ENCODE results near the gene CLDN7. TPM values are rescaled to one million over a fixed set of nuclear protein-coding genes. Genes with fewer than 3 reads are reported as not detected.

Gene CLDN7
- total RNA-seq, 2 experiments from 2014 or later: 1.5 to 1.7 TPM

GRCh38 chr17:7285679-7286078, 23.4 kb upstream of the CLDN7 start:
- no peak for TF ChIP-seq CTCF (IDR thresholded peaks at IDR 0.05)
- Mint-ChIP-seq H3K27ac (no peak overlapping the region), H3K27me3 (peaks cover 19% of the 10 kb centered on the region), H3K9me3 (no peaks in the 10 kb centered on the region), H3K4me1 (ENCODE audit: low read depth) (peaks cover 18% of the 10 kb centered on the region), H3K4me3 (no peak overlapping the region), H3K36me3 (ENCODE audit: low read depth) (no peaks in the 10 kb centered on the region)
- ATAC-seq (no peak), DNase-seq (no peak)
- intact Hi-C loops (cut with micrococcal nuclease): no loop called here
- POLR2A ChIA-PET: interaction anchor here (0.5 to 1.9 kb wide), 2 partner anchors 11 to 29 kb away, joined by 3 to 11 read pairs; partner anchors contain the start of gene GPS2
- CTCF ChIA-PET: interaction anchor here (10.3 kb wide), 1 partner anchor 12 kb away, joined by 144 read pairs; no protein-coding TSS in a partner anchor

- Mint-ChIP-seq H3K9me3 (no peaks in the 10 kb centered on the region), H3K4me1 (ENCODE audit: low read depth) (peaks cover 19% of the 10 kb centered on the region), H3K36me3 (ENCODE audit: low read depth) (no peaks in the 10 kb centered on the region), H3K4me3 (no peak overlapping the region), H3K27me3 (peaks cover 19% of the 10 kb centered on the region), H3K27ac (no peak overlapping the region)
- CTCF ChIA-PET: interaction anchor here (10.3 kb wide), 1 partner anchor 13 kb away, joined by 144 read pairs; no protein-coding TSS in a partner anchor
- ATAC-seq (no peak), DNase-seq (no peak)
- POLR2A ChIA-PET: interaction anchor here (1.3 to 1.9 kb wide), 2 partner anchors 12 to 28 kb away, joined by 5 to 11 read pairs; no protein-coding TSS in a partner anchor
- TF ChIP-seq CTCF (IDR thresholded peaks at IDR 0.05): no peak
- intact Hi-C loops (cut with micrococcal nuclease): no loop called here
These were observed 22.6 kb upstream of the CLDN7 start for GRCh38 chr17:7284911-7285310.

- no peak for TF ChIP-seq CTCF (IDR thresholded peaks at IDR 0.05)
- intact Hi-C loops (cut with micrococcal nuclease): no loop called here
- ATAC-seq: no peak
- Mint-ChIP-seq H3K27ac (no peak overlapping the region), H3K36me3 (ENCODE audit: low read depth) (no peaks in the 10 kb centered on the region), H3K4me3 (no peak overlapping the region), H3K4me1 (ENCODE audit: low read depth) (peaks cover 19% of the 10 kb centered on the region), H3K27me3 (peaks cover 19% of the 10 kb centered on the region), H3K9me3 (no peaks in the 10 kb centered on the region)
- ChIA-PET POLR2A (interaction anchor here (0.9 to 1.3 kb wide), 3 partner anchors 12 to 46 kb away, joined by 3 to 5 read pairs (median 5); no protein-coding TSS in a partner anchor), CTCF (interaction anchor here (1.0 to 10.3 kb wide), 2 partner anchors 15 to 277 kb away, joined by 3 to 144 read pairs; no protein-coding TSS in a partner anchor)
- DNase-seq: no peak
These were observed 21.4 kb upstream of the CLDN7 start for GRCh38 chr17:7283471-7284216.

GRCh38 chr17:7282752-7283321, 20.6 kb upstream of the CLDN7 start:
- no peaks in the 10 kb centered on the region for H3K9me3 Mint-ChIP-seq
- intact Hi-C loops (cut with micrococcal nuclease): no loop called here
- H3K27me3 Mint-ChIP-seq: peaks cover 16% of the 10 kb centered on the region
- no peak for TF ChIP-seq CTCF (IDR thresholded peaks at IDR 0.05)
- DNase-seq (no peak), ATAC-seq (no peak)
- peaks cover 19% of the 10 kb centered on the region for H3K4me1 Mint-ChIP-seq (ENCODE audit: low read depth)
- CTCF ChIA-PET: interaction anchor here (0.9 to 10.3 kb wide), 4 partner anchors 9 to 73 kb away, joined by 3 to 144 read pairs (median 9); no protein-coding TSS in a partner anchor
- H3K4me3 Mint-ChIP-seq: peak overlapping the region; percentile 24
- POLR2A ChIA-PET: interaction anchor here (0.7 to 2.6 kb wide), 10 partner anchors 9 to 404 kb away, joined by 3 to 15 read pairs (median 4); partner anchors contain the start of genes GPS2 and TP53
- no peak overlapping the region for H3K27ac Mint-ChIP-seq
- no peaks in the 10 kb centered on the region for H3K36me3 Mint-ChIP-seq (ENCODE audit: low read depth)
